Caco-2 (cell line): ENCODE measurements around the gene CIT. TPM values are rescaled to one million over a fixed set of nuclear protein-coding genes. Genes with fewer than 3 reads are reported as not detected.

ENCODE experiments used
- BruUV-seq: library from RNA; stranded (reverse); fragments of 400-500 nt; replicated peaks from 2 replicates; lab custom pipeline; 2021; lab: Mats Ljungman, UMichigan
- CTCF ChIA-PET: fragments of 300-600 bp; sonication (Branson Sonifier 250); formaldehyde crosslinking; loops from one replicate; lab custom pipeline; 2022; ENCODE audit warnings: antibody characterized with exemption; lab: Charles Lee
- POLR2A ChIA-PET: fragments of 300-600 bp; sonication (Branson Sonifier 250); formaldehyde crosslinking; loops from one replicate; lab custom pipeline; 2022; ENCODE audit warnings: antibody characterized with exemption; lab: Charles Lee
- DNase-seq, 2 experiments: peaks; one replicate each; pipeline versions ENCODE4 v3.0.0 to v3.0.0-alpha.2; 2020 to 2022
- H3K27me3 ChIP-seq: replicated peaks from 2 replicates; pipeline ENCODE4 v1.6.0; 2011; ENCODE audit warnings: low read length; ENCODE audit not compliant: control insufficient read depth, insufficient read depth
- H3K36me3 ChIP-seq: 2 replicates; pipeline ENCODE4 v1.5.1; 2011; ENCODE audit warnings: low read length; ENCODE audit not compliant: control insufficient read depth, insufficient read depth
- H3K4me1 ChIP-seq: fragments of 250-450 bp; sonication (Bioruptor Pico); 2 replicates; pipeline ENCODE4 v1.5.1; 2020; ENCODE audit warnings: mild to moderate bottlenecking
- H3K4me3 ChIP-seq: 2 replicates; pipeline ENCODE4 v1.5.1; 2011; ENCODE audit warnings: low read depth, mild to moderate bottlenecking, control low read depth, low read length
- H3K9me3 ChIP-seq: fragments of 250-450 bp; sonication (Bioruptor Pico); 2 replicates; pipeline ENCODE4 v1.5.1; 2020; ENCODE audit warnings: mild to moderate bottlenecking, moderate library complexity
- H3K27ac Mint-ChIP-seq: one replicate; pipeline ENCODE4 v1.8.0; 2022; ENCODE audit warnings: mixed read lengths; ENCODE audit not compliant: unreplicated experiment
- H3K27me3 Mint-ChIP-seq: one replicate; pipeline ENCODE4 v1.8.0; 2022; ENCODE audit warnings: mixed read lengths; ENCODE audit not compliant: insufficient read depth, unreplicated experiment
- H3K36me3 Mint-ChIP-seq: one replicate; pipeline ENCODE4 v1.8.0; 2022; ENCODE audit warnings: mild to moderate bottlenecking, mixed read lengths; ENCODE audit not compliant: insufficient read depth, unreplicated experiment
- H3K4me1 Mint-ChIP-seq: one replicate; pipeline ENCODE4 v1.8.0; 2022; ENCODE audit warnings: low read depth, mixed read lengths; ENCODE audit not compliant: unreplicated experiment
- H3K4me3 Mint-ChIP-seq: one replicate; pipeline ENCODE4 v1.8.0; 2022; ENCODE audit warnings: mild to moderate bottlenecking, moderate library complexity, mixed read lengths; ENCODE audit not compliant: unreplicated experiment
- H3K9me3 Mint-ChIP-seq: one replicate; pipeline ENCODE4 v1.8.0; 2022; ENCODE audit warnings: mixed read lengths; ENCODE audit not compliant: unreplicated experiment
- CTCF ChIP-seq, 2 experiments: fragments of 200-600 bp in 1 of 2; IDR thresholded peaks; 1 replicate in 1 of 2; 2 replicates in 1 of 2; pipeline versions ENCODE4 v1.5.1 to v1.8.0; 2011 to 2022; ENCODE audit warnings: antibody characterized with exemption in 1 of 2, control low read depth in 1 of 2, inconsistent platforms in 1 of 2, low read depth in 1 of 2, low read length in 1 of 2, mild to moderate bottlenecking in 1 of 2, moderate library complexity in 1 of 2; ENCODE audit not compliant: insufficient read depth in 1 of 2, severe bottlenecking in 1 of 2, unreplicated experiment in 1 of 2
- intact Hi-C: fragments of 100-400 bp; cut with micrococcal nuclease; formaldehyde crosslinking; loops from one replicate; pipeline ENCODE4 v1.10.0; 2022; ENCODE audit not compliant: unreplicated experiment
- total RNA-seq: library from RNA; stranded (reverse); gene quantifications from 2 replicates; pipeline ENCODE4 v1.2.3, GENCODE V29; 2022

CIT gene
- total RNA-seq, 1 experiment from 2014 or later: 55.9 TPM

DNA sequence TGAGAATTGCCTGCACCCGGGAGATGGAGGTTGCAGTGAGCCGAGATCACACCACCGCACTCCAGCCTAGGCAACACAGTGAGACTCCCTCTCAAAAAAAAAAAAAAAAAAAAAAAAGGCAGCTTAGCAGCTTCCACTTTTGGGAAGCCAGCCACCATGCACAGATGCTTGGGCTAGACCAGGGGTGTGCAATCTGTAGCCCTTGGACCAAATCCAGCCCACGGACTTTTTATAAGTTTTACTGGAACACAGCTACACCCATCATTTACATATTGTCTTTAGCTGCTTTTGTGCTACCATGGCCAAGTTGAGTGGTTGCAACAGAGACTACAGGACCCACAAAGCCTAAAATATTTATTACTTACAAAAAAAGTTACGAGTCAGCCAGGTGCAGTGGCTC, 6.7 kb downstream of the CIT start:
- BruUV-seq: no TSS peak
- Mint-ChIP-seq H3K9me3 (no peaks in the 10 kb centered on the region), H3K27me3 (no peaks in the 10 kb centered on the region), H3K4me1 (no peaks in the 10 kb centered on the region), H3K27ac (no peak overlapping the region), H3K36me3 (peaks cover 31% of the 10 kb centered on the region), H3K4me3 (no peak overlapping the region)
- TF ChIP-seq CTCF (IDR thresholded peaks at IDR 0.05; ENCODE audit: insufficient read depth in 1 of 2, low read depth in 1 of 2, low read length in 1 of 2, severe bottlenecking in 1 of 2, unreplicated experiment in 1 of 2): no peak
- H3K27me3 ChIP-seq: no peaks in the 10 kb centered on the region
- H3K9me3 ChIP-seq: no peaks in the 10 kb centered on the region
- peaks cover 3% of the 10 kb centered on the region for H3K36me3 ChIP-seq
- no peaks in the 10 kb centered on the region for H3K4me1 ChIP-seq
- H3K4me3 ChIP-seq: no peak overlapping the region
- no peak for DNase-seq
- CTCF ChIA-PET: no interaction called here
- intact Hi-C loops: no loop called here
- POLR2A ChIA-PET: no interaction called here

- H3K4me3 Mint-ChIP-seq: no peak overlapping the region
- no peak for TF ChIP-seq CTCF (IDR thresholded peaks at IDR 0.05; ENCODE audit: insufficient read depth in 1 of 2, low read depth in 1 of 2, low read length in 1 of 2, severe bottlenecking in 1 of 2, unreplicated experiment in 1 of 2)
- Histone ChIP-seq H3K36me3 (peaks cover 3% of the 10 kb centered on the region), H3K4me1 (no peaks in the 10 kb centered on the region), H3K9me3 (no peaks in the 10 kb centered on the region), H3K4me3 (no peak overlapping the region), H3K27me3 (no peaks in the 10 kb centered on the region)
- no peak for DNase-seq
- intact Hi-C loops: no loop called here
- H3K4me1 Mint-ChIP-seq: no peaks in the 10 kb centered on the region
- no TSS peak for BruUV-seq
- H3K27me3 Mint-ChIP-seq: no peaks in the 10 kb centered on the region
- H3K36me3 Mint-ChIP-seq: peaks cover 38% of the 10 kb centered on the region
- no peak overlapping the region for H3K27ac Mint-ChIP-seq
- ChIA-PET POLR2A (no interaction called here), CTCF (no interaction called here)
- no peaks in the 10 kb centered on the region for H3K9me3 Mint-ChIP-seq
Observed at GRCh38 chr12:119869720-119870119, 7.4 kb downstream of the CIT start.

GRCh38 chr12:119868992-119869391, 8.1 kb downstream of the CIT start:
- Mint-ChIP-seq H3K36me3 (peaks cover 45% of the 10 kb centered on the region), H3K9me3 (no peaks in the 10 kb centered on the region)

More at GRCh38 chr12:119868992-119869391, 8.1 kb downstream of the CIT start:
- Mint-ChIP-seq H3K4me3 (no peak overlapping the region), H3K27me3 (no peaks in the 10 kb centered on the region), H3K4me1 (no peaks in the 10 kb centered on the region), H3K27ac (no peak overlapping the region)
- Histone ChIP-seq H3K4me3 (no peak overlapping the region), H3K4me1 (no peaks in the 10 kb centered on the region), H3K27me3 (no peaks in the 10 kb centered on the region), H3K36me3 (peaks cover 3% of the 10 kb centered on the region), H3K9me3 (no peaks in the 10 kb centered on the region)
- TF ChIP-seq CTCF (IDR thresholded peaks at IDR 0.05; ENCODE audit: insufficient read depth in 1 of 2, low read depth in 1 of 2, low read length in 1 of 2, severe bottlenecking in 1 of 2, unreplicated experiment in 1 of 2): no peak
- ChIA-PET CTCF (no interaction called here), POLR2A (no interaction called here)
- intact Hi-C loops: no loop called here
- DNase-seq: no peak
- BruUV-seq: no TSS peak
